ENCODE measurements around the gene DSG2.

Gene DSG2

DNA sequence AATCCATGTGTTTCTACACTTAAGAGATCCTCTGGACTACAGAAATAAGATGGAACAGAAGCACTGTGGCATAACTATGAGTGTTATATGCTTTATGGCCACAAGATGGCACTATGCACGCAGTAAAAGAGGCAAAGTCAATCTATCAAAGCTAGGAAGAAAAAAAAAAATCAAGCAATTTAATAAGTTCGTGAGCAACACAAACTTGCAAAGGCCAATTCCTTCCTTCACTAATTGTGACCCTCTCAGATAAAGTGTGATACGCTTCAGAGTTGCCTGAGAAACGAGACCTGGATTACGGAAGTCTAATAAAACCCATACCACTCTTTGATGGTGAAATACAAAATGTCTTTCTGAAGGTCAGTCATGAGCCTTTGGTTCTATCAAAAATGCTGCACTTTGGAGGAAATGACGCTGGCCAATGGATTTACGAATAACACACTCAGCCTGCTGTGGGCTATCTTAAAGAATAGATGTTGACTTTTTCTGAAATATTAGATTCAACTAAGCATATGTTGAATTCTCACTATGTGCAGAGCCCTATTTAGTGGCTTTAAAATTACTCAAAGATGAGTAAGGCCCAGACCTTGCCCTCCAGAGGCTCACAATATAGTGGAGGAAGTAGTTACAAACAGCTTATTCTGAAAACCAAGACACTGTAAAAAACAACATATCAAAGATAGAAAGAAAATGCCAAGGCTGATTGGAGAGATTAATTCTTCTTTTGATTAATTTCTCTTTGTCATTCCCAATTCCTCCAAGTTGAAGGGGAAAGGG, 58.2 kb downstream of the DSG2 start:
- peak in 1 of 2 donors; percentile 10 for DNase-seq (ENCODE audit: low read depth in 2 of 2)

- no peak for DNase-seq (ENCODE audit: low read depth in 2 of 2)
Measured at GRCh38 chr18:31557446-31557845, 59.5 kb downstream of the DSG2 start.

- no peak for DNase-seq (ENCODE audit: low read depth in 2 of 2)
Measured at GRCh38 chr18:31558567-31558966, 60.6 kb downstream of the DSG2 start.

DNA sequence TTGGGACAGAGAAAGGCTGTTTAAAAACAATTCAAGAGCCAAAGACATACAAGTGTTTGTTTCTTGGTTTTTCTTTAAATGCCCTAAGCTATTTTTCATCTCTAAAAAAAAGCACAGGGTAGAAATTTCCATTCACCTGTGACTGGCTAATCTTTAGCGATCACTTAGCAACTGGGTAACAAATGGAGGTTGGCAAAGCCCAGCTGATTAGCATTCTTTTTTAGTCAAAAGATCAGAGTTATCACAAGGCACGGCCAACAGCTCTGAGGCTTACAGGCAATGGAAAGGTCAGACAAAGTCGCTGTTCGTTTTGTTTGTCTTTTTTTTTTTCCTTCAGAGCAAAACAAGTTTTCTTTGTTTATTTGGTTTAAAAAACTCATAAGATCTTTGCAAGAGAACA, 64.7 kb downstream of the DSG2 start:
- no peak for DNase-seq (ENCODE audit: low read depth in 2 of 2)

DNA sequence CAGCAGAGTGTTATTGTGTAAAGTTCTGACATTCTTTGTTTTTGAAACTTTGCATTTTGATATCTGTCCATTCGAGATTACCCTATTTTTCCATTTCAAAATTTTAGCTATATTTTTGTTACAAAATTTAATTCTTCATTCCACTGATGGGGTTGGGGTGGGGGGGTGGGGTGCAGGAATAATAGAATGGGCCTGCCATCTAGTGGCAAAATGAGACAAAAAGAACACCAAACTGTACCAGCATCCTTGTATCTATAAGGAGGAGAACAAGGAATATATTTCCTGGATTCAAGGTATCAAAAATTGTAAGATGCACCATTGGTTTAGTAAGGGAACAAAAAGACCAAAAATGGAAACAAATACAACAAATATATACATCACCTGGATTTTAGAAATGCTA, 65.8 kb downstream of the DSG2 start:
- DNase-seq (ENCODE audit: low read depth in 2 of 2), result no peak

GRCh38 chr18:31565345-31565744, 67.4 kb downstream of the DSG2 start:
- no peak for DNase-seq (ENCODE audit: low read depth in 2 of 2)

DNA sequence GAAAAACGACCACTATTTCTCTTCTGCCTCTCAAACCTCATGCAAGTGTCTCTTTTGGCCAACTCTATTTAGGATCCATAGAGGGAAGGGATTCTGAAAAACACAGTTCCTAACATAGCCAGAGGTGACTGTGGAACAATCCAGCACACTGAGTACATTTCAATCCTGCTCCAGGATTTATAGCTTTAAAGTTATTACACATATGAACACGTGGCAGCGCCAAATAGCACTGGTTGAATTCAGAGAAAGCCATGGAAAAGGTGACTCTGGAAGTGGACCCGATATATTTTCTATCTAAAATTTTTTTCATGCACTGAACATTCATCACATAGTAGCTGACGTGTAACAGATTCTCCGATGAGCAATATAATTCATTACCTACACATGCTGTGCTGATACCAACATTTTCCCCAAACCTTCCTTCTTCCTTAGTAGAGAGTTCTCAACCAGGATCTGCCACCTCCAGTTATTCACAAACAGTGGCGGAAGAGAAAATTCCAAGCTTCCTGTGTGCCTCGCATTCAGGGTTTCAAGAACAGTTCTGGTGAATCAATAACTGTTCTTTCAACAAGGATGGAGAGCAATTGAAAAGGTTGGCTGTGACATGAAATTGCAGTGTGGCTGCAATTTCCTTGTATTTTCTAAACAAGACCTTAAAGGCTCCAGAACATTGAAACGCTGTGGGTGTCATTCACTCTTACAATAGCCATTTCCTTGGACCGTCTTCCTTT, 68.0 kb downstream of the DSG2 start:
- no peak for DNase-seq (ENCODE audit: low read depth in 2 of 2)

DNA sequence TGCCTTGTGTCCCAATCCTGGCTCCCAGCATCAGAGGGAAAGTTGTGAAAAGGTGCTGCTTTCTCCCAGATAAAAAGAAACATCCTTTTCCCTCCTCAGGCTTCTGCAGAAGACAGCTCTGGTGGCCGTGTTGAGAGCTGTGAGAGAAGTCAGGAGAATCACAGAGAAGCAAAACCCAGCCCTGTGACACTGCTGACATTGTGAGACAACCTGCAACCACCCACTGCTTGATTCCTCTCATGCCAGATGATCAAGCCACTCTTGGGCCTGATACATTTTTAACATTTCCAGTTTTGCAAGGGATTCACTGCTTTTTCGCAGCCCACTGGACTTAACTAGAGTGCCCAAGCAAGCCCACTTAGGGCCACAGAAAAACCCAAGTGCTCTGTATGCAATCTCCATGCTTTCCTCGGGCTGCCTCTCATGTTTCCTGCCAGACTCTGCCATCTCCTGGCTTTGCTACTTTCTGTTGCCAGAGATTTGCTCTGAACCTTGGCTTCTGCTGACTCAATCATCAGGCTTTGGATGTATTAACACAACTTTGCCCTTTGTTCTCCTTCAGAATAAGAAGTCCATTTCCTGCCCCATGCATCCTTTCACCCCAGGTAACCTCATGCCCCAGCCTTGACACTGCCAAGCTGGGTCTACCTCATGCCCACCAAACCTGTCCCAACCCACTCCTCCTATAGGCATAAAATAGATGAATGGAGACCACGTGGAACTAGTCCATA, 68.8 kb downstream of the DSG2 start:
- DNase-seq (ENCODE audit: low read depth in 2 of 2), result no peak

DNA sequence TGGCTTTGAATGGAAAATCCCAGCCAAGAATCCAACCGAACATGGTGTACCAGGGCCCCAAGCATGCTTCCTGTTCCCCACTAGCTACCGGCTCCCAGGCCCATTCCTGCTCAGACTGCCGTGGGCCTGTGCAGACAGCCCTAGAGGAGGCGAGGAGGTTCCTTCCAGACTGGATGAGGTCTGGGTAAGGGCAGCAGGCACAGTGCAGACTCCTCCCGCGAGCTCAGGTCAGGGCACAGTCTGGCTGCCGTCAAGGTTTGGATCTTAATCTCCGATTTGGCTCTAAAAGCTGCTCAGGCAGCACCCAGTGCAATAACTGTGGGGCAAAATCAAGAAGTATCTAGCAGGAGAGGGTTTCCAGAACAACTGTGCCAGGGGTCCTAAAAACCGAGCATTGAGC, 74.4 kb downstream of the DSG2 start:
- DNase-seq (ENCODE audit: low read depth in 2 of 2), result no peak

- DNase-seq (ENCODE audit: low read depth in 2 of 2), result no peak
Measured at GRCh38 chr18:31573051-31573450, 75.1 kb downstream of the DSG2 start.

DNA sequence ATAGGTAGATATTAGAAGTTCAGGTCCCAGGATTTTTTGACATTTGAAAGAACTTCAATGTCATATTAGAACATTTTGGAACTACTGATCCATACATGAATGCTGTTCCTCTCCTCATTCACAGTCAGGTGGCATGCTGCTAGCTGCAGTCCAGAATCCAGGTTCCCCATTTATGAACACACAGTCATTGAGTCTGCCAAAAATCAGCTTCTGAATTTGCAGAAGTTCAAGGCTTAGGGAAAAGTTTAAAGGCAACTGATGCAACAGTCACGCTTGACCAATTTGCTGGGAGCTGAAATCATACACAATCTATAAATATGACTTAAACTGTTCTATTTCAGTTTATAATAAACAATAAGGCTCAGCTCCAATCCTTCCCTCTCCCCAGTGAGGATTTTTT, 76.4 kb downstream of the DSG2 start:
- DNase-seq (ENCODE audit: low read depth in 2 of 2), result no peak

GRCh38 chr18:31575515-31576257, 77.7 kb downstream of the DSG2 start:
- no peak for DNase-seq (ENCODE audit: low read depth in 2 of 2)

DNA sequence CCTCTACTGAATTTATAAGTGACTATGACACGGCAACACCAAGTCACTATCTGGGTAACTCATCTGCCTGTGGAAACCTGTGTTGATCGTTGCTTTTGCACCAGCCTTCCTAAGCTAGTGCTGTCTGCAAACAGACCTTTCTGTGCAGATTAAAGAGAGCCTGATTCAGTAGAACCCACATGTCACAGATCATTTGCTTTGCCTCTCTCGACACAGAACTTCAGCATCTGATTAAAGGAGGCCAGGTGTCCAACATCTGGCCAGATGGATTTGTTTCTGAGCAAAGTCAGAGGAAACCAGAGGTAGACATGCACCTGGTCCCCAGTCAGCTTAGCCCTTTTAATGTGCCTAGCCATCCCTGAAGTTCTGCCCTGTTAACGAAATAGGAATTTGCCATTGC, 78.7 kb downstream of the DSG2 start:
- DNase-seq (ENCODE audit: low read depth in 2 of 2), result no peak

GRCh38 chr18:31577195-31577594, 79.2 kb downstream of the DSG2 start:
- DNase-seq (ENCODE audit: low read depth in 2 of 2), result no peak

DNA sequence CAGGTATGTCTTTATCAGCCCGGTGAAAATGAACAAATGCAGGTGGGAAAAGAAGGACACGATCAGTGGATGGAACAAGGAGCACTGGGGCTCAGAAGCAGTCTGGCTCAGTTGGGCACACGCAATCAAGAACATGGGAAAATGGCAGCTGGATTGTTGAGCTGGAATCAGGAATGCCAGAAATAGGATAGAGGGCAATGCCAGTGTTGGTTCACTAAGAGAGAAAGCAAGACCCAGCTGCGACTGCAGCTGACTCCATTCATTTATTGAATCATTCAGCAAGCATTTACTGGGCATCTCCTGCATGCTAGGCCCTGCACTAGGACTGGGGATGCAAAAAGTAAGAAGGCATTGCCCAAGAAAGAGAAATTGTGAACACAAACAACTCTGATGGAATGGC, 80.1 kb downstream of the DSG2 start:
- no peak for DNase-seq (ENCODE audit: low read depth in 2 of 2)

- no peak for DNase-seq (ENCODE audit: low read depth in 2 of 2)
Measured at GRCh38 chr18:31579375-31579774, 81.4 kb downstream of the DSG2 start.

- DNase-seq (ENCODE audit: low read depth in 2 of 2), result no peak
Measured at GRCh38 chr18:31581498-31582197, 83.7 kb downstream of the DSG2 start.

GRCh38 chr18:31583185-31583854, 85.3 kb downstream of the DSG2 start:
- no peak for DNase-seq (ENCODE audit: low read depth in 2 of 2)

GRCh38 chr18:31585991-31586390, 88.0 kb downstream of the DSG2 start:
- no peak for DNase-seq (ENCODE audit: low read depth in 2 of 2)

DNA sequence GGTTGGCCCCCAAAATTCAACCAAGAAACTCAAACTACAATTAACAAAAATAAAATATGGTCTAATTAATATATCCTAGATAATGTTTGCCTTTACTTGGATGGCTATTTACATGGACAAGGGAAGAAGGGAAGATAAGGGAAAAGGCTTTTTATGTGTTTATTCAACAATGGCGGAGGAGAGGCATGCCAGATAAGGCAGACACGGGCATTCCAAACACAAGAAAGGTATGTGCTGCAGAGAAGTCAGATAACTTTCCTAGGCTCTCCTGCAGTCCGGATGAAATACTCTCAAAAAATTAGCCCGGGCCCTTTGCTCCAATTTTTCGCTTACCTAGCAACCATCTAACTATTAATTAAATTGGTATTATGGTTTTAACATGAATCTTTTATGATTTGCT, 88.6 kb downstream of the DSG2 start:
- no peak for DNase-seq (ENCODE audit: low read depth in 2 of 2)

DNA sequence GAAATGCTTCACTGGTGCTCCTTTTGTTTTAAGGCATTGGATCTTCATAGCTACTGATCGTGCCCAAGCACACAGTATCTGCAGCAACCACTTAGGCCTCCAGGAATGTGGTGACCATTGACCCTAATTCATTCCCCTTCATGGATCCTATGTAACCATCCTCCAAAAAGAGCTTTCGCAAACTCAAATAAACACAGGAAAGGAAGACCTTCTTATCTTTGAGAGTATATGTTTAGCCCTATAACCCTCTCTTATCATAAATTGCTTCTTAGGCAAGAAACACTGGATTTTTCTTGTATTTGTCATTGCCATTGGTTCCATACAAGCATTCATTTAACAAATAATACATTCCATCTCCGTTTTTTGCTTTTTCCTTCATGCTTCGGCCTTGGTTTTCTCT, 89.6 kb downstream of the DSG2 start:
- no peak for DNase-seq (ENCODE audit: low read depth in 2 of 2)
